Measurements from ENCODE around the gene CACNA1S.
A peak's percentile ranks its signal among the peaks of the same experiment; 100 is the strongest.

The CACNA1S gene

DNA sequence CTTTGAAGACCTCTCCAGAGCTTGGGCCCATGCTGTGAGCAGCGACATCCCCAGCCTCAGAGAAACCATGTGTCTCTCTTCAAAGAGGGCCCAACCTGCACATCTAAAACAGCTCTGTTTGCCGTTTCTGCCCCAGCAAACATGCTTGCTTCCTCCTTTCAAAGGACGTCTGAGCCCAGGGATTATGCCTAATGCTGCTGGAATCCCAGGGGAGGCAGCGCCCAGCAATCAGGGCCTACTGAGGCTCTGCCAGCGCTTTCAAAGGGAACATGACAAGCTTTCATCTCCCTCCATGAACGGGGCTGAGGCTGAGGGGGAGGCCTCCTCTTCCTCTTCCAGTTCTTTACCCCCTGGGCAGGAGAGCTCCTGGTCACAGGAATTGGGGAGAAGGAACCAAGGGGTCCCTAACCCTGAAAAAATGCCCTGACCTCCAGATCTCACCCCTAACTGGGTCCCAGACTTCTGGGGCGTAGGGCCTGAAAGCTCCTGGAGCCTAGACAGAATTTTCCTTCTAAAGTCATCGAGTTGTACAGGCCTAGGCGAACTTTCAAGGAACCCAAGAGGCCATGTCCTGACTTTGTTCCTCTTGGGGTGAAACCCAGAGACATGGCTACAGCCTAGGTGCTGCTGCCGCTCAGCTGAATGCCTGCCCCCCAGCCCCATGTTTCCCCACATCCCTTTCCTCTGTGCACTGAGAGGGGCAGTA is 28.2 kb upstream of the CACNA1S start:
- no peak for FAIRE-seq

GRCh38 chr1:201139756-201140155 is 27.5 kb upstream of the CACNA1S start:
- FAIRE-seq (no peak), DNase-seq (ENCODE audit: low spot score) (no peak)

More for the DNA sequence above, 28.2 kb upstream of the CACNA1S start:
- DNase-seq (ENCODE audit: low spot score) = no peak

GRCh38 chr1:201139306-201139705 is 27.1 kb upstream of the CACNA1S start:
- DNase-seq (ENCODE audit: low spot score) (no peak), FAIRE-seq (no peak)

DNA sequence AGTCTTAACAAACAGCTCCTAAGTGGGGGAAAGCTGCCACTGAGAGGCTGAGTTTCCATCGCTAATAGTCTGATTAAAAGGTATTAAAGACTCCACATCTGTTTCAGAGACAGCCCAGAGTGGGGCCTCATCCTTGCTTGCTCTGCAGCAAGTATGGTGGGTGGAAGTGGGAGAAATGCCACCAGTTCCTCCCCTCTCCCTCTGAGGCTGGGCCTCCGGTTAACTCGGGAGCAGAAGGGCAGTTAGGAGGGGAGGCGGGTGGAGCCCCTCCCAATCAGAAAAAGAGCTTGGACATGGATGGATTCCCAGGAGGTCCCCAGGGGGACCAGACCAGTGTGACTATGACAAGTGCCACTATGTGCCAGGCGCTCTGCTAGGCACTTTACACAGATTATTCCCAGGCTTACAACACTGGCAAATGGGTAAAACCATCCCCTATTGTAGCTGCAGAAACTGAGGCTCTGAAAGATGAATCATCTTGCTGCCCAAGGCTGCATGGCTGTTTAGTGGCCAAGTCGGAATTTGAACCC is 26.1 kb upstream of the CACNA1S start:
- DNase-seq (ENCODE audit: low spot score) (no peak), FAIRE-seq (no peak)

- FAIRE-seq (peak; percentile 93), DNase-seq (ENCODE audit: low spot score) (peak; percentile 83)
Observed at GRCh38 chr1:201137579-201138310, 25.5 kb upstream of the CACNA1S start.

DNA sequence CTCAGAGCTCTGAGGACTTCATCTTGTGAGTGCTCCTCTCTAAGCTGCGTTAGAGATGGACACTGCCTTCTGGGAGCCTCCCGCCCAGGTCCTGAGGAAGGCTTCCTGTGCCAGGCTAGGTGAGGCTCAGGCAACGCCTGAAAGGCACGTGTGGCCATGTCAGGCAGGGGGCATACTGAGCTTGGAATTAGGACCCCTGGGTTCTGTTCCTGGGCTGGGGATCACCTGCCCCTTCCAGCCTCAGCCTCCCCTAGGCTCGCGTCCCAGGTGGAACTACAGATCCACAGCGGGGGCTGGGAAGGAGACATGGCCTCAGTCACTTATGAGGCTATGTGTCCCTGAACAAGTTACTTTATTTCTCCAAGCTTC is 24.8 kb upstream of the CACNA1S start:
- FAIRE-seq = no peak
- no peak for DNase-seq (ENCODE audit: low spot score)

DNA sequence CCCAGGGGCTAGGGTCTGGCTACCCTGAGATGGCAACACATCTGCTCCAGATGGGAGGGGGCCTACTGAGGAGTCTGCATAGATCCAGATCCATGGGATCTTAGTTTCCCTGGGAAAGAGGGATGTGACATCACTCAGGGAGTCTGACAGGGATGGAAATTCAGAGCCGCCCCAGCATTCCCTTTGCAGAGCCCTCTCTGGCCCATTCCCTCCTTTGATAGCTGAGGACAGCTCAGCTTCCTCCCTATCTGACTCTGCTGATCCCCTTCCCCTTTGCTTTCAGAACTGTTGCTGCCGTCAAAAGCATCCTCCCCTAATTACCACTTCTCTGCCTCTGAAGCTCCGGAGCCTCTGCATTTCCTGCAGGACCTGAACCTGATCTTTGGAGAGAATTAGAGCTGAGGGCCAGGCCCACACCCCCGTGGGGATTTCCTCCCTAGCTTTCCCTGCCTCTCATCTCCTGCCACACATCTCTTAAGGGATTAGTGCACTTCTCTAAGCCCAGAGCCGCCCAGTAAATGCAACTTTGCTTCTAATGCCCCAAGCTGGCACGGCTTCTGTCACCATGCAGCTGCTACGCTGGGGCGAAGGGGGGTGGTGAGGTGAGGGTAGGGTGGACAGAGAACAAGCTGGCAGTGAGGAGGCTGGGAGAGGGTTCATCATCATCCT is 24.3 kb upstream of the CACNA1S start:
- DNase-seq (ENCODE audit: low spot score) (no peak), FAIRE-seq (no peak)

DNA sequence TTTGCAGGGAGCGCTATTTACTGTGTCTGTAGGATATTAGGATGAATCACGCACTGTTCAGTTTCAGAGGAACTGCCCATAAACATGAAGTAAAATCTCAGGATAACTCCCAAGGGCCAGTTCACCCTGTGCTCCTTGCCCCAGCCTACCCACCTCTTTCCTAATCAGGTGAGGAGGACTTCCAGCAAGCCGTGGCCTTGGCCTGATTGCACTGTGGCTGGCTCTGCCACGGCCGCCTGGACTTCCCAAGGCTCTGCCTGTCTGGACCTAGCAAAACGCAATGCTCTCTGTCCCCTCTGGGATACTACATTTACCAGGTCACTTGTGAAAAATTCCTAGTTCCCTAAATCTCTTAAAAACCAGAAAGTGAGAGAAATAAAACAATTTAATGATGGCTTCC is 22.2 kb upstream of the CACNA1S start:
- FAIRE-seq (no peak), DNase-seq (ENCODE audit: low spot score) (no peak)

DNA sequence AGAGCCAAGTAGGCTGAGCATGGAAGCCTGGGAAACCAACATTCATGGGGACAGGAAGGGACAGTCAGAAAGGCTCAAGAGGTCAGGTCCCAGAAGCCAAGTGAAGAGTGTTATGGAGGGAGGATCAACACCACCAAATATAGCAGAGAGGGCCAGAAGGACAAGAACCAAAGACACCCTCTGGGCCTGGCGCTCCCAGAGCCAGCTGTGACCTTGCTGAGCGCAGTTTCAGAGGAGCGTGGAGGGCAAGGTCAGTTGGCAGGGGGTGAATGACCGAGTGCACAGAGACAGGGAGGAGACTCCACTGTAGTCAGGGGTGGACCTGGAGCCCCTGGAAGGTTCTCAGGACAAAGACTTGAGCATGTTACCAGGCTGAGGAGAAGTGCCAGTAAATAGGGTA is 19.2 kb upstream of the CACNA1S start:
- no peak for DNase-seq (ENCODE audit: low spot score)
- FAIRE-seq = no peak

DNA sequence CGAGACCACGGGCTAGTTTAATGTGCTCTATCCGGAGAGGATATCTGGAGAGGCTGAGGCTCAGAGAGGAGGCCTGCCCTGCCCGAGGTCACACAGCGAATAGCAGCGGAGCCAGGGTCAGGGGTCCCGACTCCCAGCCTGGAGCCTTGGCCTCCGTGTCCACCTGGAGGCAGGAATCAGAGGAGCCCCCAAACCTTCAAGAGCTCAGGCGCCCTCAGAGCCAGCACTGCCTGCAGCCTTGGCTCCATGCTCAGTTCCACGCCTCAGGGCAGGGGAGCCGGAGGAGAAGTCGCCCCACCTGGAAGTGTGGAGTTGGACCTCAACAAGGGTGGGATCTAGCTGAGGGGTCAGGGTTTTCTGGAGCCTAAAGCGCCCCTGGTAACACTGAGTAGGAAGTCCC is 16.7 kb upstream of the CACNA1S start:
- DNase-seq (ENCODE audit: low spot score) = no peak
- no peak for FAIRE-seq

DNA sequence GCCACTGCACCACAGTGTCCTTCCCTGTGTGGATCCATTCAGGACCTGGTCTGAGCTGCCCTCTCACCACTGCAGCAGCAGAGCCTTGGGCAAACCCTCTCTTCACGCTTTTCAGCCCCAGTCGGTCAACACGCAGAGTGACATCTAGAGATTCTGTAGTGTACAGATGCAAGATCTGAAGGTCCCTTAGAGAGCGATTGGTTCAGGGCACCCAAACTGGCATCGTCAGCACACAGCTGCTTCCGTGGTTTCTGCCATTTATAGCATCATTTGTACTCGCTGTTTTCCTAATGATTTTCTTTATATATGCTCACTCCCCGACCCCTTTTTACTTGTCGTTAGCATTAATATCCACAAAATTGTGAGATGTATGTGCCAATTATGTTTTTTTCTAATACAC is 16.2 kb upstream of the CACNA1S start:
- FAIRE-seq (no peak), DNase-seq (ENCODE audit: low spot score) (no peak)

GRCh38 chr1:201127755-201128455 is 15.7 kb upstream of the CACNA1S start:
- no peak for FAIRE-seq
- peak; percentile 8 for DNase-seq (ENCODE audit: low spot score)

DNA sequence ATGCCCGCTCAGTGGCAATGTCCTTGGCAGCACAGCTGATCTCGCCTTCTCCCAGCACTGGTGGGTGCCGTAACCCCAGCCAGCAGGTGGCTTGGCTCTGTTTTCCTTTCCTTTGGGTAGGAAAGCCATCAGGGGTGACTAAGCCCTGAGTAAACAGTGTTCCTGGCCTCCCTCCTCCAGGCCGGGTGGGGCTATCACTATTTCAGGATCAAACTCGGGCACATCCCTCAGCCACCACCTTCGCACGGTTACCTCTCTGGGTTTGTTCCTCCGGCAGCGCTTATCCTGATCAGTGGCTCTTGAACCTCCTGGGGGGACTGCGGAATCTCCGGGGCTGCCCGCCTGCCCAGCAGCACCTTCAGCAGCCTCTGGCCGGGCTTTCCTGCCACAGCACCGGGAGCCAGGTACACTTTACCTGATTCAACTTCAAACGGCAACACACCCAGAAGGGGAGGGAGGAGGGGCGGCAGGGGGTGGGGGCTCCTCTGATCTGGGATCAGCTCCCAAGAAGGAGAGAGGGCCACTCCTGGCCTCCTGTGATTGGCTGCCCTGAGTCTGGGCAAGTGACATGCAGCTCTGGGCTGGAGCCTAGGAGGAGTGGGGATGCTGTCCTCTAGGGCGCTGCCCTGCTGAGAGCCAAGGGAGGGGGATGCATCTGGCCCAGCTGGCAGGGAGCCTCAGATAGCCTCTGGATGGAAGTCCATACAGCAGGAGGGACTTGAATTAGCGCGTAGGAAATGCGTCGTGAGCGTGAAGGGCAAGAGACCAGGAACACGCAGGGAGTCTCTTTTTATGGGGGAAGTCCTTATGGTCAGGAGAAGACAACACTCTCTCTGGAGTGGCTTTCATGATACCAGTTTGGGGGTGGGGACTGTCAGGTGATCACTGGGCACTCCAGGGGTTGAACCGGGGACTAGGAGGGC is 14.9 kb upstream of the CACNA1S start, which contains the start of gene ASCL5:
TSS of gene ASCL5 (minus strand) at position 353 of the 923 bp plus-strand sequence. CDS start 11,812 bp downstream, outside the sequence.
- DNase-seq (ENCODE audit: low spot score) (peak; percentile 73), FAIRE-seq (peak; percentile 76)

DNA sequence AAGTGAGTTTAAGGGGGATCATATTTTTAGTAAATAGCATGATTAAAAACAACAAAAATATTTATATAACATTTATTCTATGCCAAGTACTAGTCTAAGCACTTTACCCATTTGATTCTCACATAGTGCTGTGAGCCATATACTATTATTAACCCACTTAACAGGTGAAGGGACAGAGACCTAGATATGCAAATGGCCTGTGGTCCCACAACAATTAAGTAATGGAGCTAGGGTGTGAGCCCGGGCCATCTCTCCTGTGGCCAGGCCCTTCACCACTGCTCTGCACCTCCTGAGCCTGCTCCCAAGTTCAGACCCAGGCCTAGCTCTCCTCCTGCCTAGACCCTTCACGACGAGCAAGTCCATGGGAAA is 14.2 kb upstream of the CACNA1S start:
- DNase-seq (ENCODE audit: low spot score) = no peak
- no peak for FAIRE-seq

- DNase-seq (ENCODE audit: low spot score) (no peak), FAIRE-seq (no peak)
Observed at GRCh38 chr1:201125800-201126199, 13.6 kb upstream of the CACNA1S start.

GRCh38 chr1:201125019-201125418 is 12.8 kb upstream of the CACNA1S start:
- DNase-seq (ENCODE audit: low spot score) (no peak), FAIRE-seq (no peak)

GRCh38 chr1:201123866-201124265 is 11.6 kb upstream of the CACNA1S start:
- no peak for FAIRE-seq
- DNase-seq (ENCODE audit: low spot score) = no peak

DNA sequence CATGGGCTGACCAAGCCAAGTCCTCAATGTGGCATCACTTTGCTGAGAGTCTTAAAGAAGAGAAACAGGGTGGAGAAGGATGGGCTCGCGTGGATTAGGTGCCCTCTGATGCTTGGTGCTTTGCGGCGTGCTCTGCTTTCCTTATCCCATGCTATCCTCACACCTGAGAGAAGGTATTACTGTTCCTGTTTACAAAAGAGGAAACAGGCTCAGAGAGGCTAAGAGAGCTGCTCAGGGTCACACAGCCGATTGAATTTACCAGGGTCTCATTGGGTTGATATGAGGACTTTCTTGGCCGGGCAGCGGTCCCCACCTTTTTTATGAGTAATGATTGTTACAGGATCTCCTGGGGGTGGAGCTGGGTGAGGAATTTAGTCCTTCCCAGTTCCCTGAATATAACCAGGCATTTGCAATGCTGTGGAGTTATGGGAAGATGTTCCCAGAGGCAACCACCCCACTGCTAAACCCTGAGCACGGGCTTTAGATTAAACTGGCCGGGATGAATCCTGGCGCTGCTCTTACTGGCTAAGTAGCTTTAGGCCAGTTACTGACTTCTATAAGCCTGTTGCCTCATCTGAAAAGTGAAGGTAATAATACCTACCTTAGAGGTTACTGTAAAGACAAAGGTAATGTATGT is 10.2 kb upstream of the CACNA1S start:
- DNase-seq (ENCODE audit: low spot score) (no peak), FAIRE-seq (no peak)

DNA sequence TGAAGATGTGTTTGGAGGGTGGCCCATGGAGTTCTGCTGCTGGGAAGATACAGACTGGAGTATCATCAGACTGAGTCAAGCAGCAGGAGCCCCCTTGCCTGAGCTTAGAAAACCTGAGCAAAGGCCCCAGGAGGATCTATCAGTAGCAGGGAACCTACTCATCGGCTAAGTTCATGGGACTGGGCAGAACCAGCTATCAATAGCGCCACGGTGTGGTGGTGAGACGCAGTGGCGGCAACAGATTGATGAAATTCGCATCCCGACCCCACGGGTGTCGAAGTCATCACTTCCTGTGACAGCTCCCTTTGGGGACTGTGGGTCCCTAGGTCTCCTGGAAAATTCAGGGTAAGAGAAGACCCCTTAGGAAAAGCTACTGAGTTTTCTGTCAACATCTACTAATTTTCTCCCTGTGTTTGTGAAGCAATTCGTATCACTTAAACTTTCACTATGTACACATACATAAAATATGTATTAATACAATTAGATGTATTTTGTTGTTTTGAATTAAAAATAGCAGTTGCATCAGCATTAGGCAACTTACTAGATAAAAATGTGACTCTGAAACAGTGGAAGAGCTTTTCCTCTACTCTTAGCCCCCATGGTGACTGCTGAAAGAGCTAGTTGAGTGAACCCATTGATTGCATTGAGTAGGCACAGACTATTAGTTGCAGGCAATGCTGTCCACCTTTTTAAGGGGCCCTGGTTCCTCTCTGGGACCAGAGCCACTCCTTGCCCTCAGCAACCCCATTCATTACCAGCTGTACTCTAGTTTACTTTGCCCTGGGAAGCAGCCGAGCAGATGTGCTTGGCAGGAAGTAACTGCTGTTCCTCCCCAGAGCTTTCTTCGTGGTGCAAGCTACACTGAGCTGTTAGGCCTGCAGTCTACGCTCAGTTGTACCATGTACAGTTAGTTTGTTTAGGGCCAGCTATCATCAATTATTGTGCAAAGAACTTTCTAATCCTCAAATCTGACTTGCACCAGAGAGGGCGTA is 7.3 kb upstream of the CACNA1S start:
- DNase-seq (ENCODE audit: low spot score) = peak; percentile 31
- FAIRE-seq = no peak

All from RCC 7860 (cell line).